ENCODE results near the gene MAPK10. TPM values are rescaled to one million over a fixed set of nuclear protein-coding genes. Genes with fewer than 3 reads are reported as not detected.

MAPK10 gene
- total and polyA plus RNA-seq, 2 of the 8 experiments (the other 6 are each of a cell fraction or from before 2014, with no cell fraction given) = 2.5 to 3.1 TPM

GRCh38 chr4:86050496-86050895 lies 309.4 kb downstream of the MAPK10 start:
- ChIA-PET CTCF (ENCODE audit: partially characterized antibody) (interaction anchor here (0.8 to 2.1 kb wide), 2 partner anchors 174 to 254 kb away, joined by 3 to 7 read pairs; no protein-coding TSS in a partner anchor), POLR2A (ENCODE audit: partially characterized antibody) (no interaction called here)
- no peak overlapping the region for H3K23ac ChIP-seq (ENCODE audit: insufficient read length)
- no peak overlapping the region for H3K56ac ChIP-seq (replicated peaks; ENCODE audit: insufficient read length, low read depth, low read length)
- TF ChIP-seq HDAC6 (IDR thresholded peaks at IDR 0.05; ENCODE audit: low read depth, low read length) = no peak
- TF ChIP-seq GABPA (IDR thresholded peaks at IDR 0.05; ENCODE audit: borderline replicate concordance, insufficient read depth, low read length) = no peak
- TF ChIP-seq EGR1 (IDR thresholded peaks at IDR 0.05; ENCODE audit: borderline replicate concordance, low read depth, low read length) = no peak
- no peak for TF ChIP-seq CHD1 (IDR thresholded peaks at IDR 0.05; ENCODE audit: low read depth, low read length)
- TF ChIP-seq TBP (IDR thresholded peaks at IDR 0.05; ENCODE audit: low read depth, low read length) = no peak
- no peak for TF ChIP-seq HDAC2 (IDR thresholded peaks at IDR 0.05; ENCODE audit: borderline replicate concordance in 1 of 2, low read depth in 2 of 2, low read length in 2 of 2)
- no peak for TF ChIP-seq CEBPB (IDR thresholded peaks at IDR 0.05; ENCODE audit: low read depth, low read length)
- no peak for TF ChIP-seq ASH2L (IDR thresholded peaks at IDR 0.05; ENCODE audit: low read length)
- no peak for TF ChIP-seq JUN (IDR thresholded peaks at IDR 0.05; ENCODE audit: low read depth, low read length)
- TF ChIP-seq RBBP5 (IDR thresholded peaks at IDR 0.05; ENCODE audit: borderline replicate concordance, low read depth, low read length) = no peak
- TF ChIP-seq EZH2 (IDR thresholded peaks at IDR 0.05; ENCODE audit: low read depth, low read length, severe bottlenecking) = no peak
- TF ChIP-seq KDM5A (IDR thresholded peaks at IDR 0.05; ENCODE audit: low read length) = no peak
- no peak overlapping the region for H3K4me2 ChIP-seq (ENCODE audit: insufficient read depth in 1 of 2, low read depth in 2 of 2, low read length in 2 of 2)
- H2BK20ac ChIP-seq (ENCODE audit: low read length) = no peak overlapping the region
- H4K20me1 ChIP-seq (replicated peaks in 1 of 2; ENCODE audit: control insufficient read depth in 1 of 2, insufficient read depth in 2 of 2, low read length in 2 of 2) = no peaks in the 10 kb centered on the region
- no peak overlapping the region for H2AK5ac ChIP-seq (ENCODE audit: low read depth, low read length)
- no peaks in the 10 kb centered on the region for H3K4me1 ChIP-seq (replicated peaks in 1 of 4; ENCODE audit: control insufficient read depth in 3 of 4, insufficient read depth in 4 of 4, low read length in 3 of 4)
- no peak overlapping the region for H4K91ac ChIP-seq (replicated peaks; ENCODE audit: insufficient read length, low read length)
- H4K5ac ChIP-seq (ENCODE audit: insufficient read length, low read depth, low read length) = no peak overlapping the region
- H3K18ac ChIP-seq (ENCODE audit: extremely low read depth, low read length) = no peak overlapping the region
- H4K8ac ChIP-seq (ENCODE audit: extremely low read depth, insufficient read depth, low read length) = no peak overlapping the region
- no peak overlapping the region for H3K4ac ChIP-seq (replicated peaks; ENCODE audit: insufficient read length, low read depth, low read length)
- no peak for DNase-seq (ENCODE audit: low read depth in 1 of 2, low spot score in 2 of 2)
- H3K27ac ChIP-seq (ENCODE audit: low read depth, low read length) = no peak overlapping the region
- H3K36me3 ChIP-seq (ENCODE audit: control insufficient read depth in 2 of 4, insufficient read depth in 4 of 4, low read length in 3 of 4) = no peaks in the 10 kb centered on the region
- H2BK15ac ChIP-seq (ENCODE audit: low read length) = no peak overlapping the region
- H2BK5ac ChIP-seq (ENCODE audit: low read depth, low read length) = no peak overlapping the region
- no peak overlapping the region for H2AFZ ChIP-seq (ENCODE audit: low read length)
- H2BK12ac ChIP-seq (ENCODE audit: low read depth, low read length) = no peak overlapping the region
- 92% methylated on average over 1 of the region's 1 CpG; no CpG with 5 or more reads in 1 of the 2 experiments for WGBS, 2 experiments (ENCODE audit: extremely low coverage in 1 of 2, insufficient coverage in 1 of 2, insufficient read length in 1 of 2, insufficient replicate concordance in 2 of 2, low coverage in 1 of 2, low lambda C conversion rate in 2 of 2, missing lambda C conversion rate in 1 of 2)
- H3K27me3 ChIP-seq (replicated peaks in 1 of 4; ENCODE audit: control insufficient read depth in 3 of 4, extremely low read depth in 1 of 4, insufficient read depth in 3 of 4, low read length in 3 of 4) = no peaks in the 10 kb centered on the region
- no peak overlapping the region for H3K4me3 ChIP-seq (ENCODE audit: extremely low read depth in 1 of 4, insufficient read depth in 2 of 4, low read depth in 3 of 4, low read length in 4 of 4)
- H3K9me3 ChIP-seq (ENCODE audit: insufficient read depth in 2 of 2, low read depth in 1 of 2, low read length in 1 of 2) = no peaks in the 10 kb centered on the region
- H3K23me2 ChIP-seq (ENCODE audit: low read depth, low read length) = no peaks in the 10 kb centered on the region
- no peak for FAIRE-seq
- H3K14ac ChIP-seq (ENCODE audit: insufficient read length) = no peak overlapping the region
- no peaks in the 10 kb centered on the region for H3K79me1 ChIP-seq (ENCODE audit: low read depth, low read length)
- no peak overlapping the region for H3K9ac ChIP-seq (replicated peaks in 1 of 4; ENCODE audit: extremely low read depth in 1 of 4, low read depth in 3 of 4, low read length in 3 of 4)
- H3K79me2 ChIP-seq (ENCODE audit: control insufficient read depth in 1 of 2, insufficient read depth in 2 of 2, low read length in 2 of 2) = no peaks in the 10 kb centered on the region
- no peak overlapping the region for H2BK120ac ChIP-seq (replicated peaks; ENCODE audit: low read depth, low read length)
